Measurements from ENCODE around the gene CHURC1. TPM values are rescaled to one million over a fixed set of nuclear protein-coding genes. Genes with fewer than 3 reads are reported as not detected.

CHURC1 gene
- total RNA-seq, 2 experiments from 2014 or later: 50.1 to 54.0 TPM

DNA sequence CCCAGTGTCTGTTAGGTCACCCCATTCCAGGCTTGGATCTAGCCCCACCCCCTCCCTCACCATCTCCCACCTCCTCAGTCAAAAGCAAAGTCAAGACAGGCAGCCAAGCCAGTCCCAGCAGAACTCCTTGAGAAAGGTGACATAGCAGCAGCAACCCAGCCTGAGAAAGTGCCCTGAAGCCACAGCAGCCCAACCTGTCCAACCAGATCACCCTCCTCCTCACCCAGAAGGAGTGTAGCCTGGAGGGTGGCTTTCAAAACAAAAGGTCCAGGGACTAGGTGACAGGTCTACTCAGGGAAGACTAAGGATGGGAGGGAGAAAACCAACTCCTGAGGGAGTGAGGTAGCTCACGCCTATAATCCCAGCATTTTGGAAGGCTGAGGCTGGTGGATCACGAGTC, 52.7 kb downstream of the CHURC1 start:
- Histone ChIP-seq H3K27ac (ENCODE audit: low read depth in 1 of 2, low read length in 2 of 2) (no peak overlapping the region), H3K36me3 (ENCODE audit: insufficient read depth, low read length) (no peaks in the 10 kb centered on the region), H3K9me3 (ENCODE audit: control insufficient read depth in 1 of 2, insufficient read depth in 1 of 2, low read length in 2 of 2) (no peaks in the 10 kb centered on the region), H3K27me3 (ENCODE audit: control insufficient read depth in 1 of 2, insufficient read depth in 2 of 2, low read length in 2 of 2) (no peaks in the 10 kb centered on the region), H3K4me1 (ENCODE audit: insufficient read depth, low read length) (peaks cover 12% of the 10 kb centered on the region), H3K4me3 (ENCODE audit: low read length) (no peak overlapping the region)
- H3K27me3 Mint-ChIP-seq: no peaks in the 10 kb centered on the region
- DNase-seq (no peak), ATAC-seq (ENCODE audit: poor library complexity) (no peak)
- ChIA-PET CTCF (no interaction called here), POLR2A (no interaction called here)
- intact Hi-C loops (cut with DNase I, micrococcal nuclease): no loop called here
- H3K9me3 Mint-ChIP-seq: no peaks in the 10 kb centered on the region
- no peak overlapping the region for H3K4me3 Mint-ChIP-seq
- H3K36me3 Mint-ChIP-seq (ENCODE audit: low read depth): no peaks in the 10 kb centered on the region
- peaks cover 23% of the 10 kb centered on the region for H3K4me1 Mint-ChIP-seq (ENCODE audit: low read depth)
- H3K27ac Mint-ChIP-seq: no peak overlapping the region
- TF ChIP-seq, protein P1, sequence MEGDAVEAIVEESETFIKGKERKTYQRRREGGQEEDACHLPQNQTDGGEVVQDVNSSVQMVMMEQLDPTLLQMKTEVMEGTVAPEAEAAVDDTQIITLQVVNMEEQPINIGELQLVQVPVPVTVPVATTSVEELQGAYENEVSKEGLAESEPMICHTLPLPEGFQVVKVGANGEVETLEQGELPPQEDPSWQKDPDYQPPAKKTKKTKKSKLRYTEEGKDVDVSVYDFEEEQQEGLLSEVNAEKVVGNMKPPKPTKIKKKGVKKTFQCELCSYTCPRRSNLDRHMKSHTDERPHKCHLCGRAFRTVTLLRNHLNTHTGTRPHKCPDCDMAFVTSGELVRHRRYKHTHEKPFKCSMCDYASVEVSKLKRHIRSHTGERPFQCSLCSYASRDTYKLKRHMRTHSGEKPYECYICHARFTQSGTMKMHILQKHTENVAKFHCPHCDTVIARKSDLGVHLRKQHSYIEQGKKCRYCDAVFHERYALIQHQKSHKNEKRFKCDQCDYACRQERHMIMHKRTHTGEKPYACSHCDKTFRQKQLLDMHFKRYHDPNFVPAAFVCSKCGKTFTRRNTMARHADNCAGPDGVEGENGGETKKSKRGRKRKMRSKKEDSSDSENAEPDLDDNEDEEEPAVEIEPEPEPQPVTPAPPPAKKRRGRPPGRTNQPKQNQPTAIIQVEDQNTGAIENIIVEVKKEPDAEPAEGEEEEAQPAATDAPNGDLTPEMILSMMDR (IDR thresholded peaks at IDR 0.05): no peak

DNA sequence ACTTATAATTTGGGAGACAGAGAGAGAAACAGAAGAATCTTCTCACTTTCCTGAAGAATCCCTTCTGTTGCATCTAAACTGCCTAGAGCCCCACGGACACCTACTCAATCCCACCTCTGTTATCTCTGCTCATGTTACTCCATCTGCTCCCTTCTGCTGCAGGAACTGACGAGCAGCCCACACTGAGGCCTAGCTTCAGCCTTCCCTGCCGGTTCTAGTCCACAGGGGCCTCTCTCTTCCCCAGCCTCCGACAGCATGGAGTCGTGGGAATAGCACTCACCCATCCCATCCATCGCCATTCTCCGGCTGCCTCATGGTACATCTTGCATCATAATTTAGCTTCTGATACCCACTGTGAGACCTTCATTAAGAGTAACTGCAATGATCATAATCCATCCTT, 53.9 kb downstream of the CHURC1 start:
- DNase-seq (no peak), ATAC-seq (ENCODE audit: poor library complexity) (no peak)
- CTCF ChIA-PET: no interaction called here
- Mint-ChIP-seq H3K27me3 (no peaks in the 10 kb centered on the region), H3K4me1 (ENCODE audit: low read depth) (peaks cover 28% of the 10 kb centered on the region), H3K9me3 (no peaks in the 10 kb centered on the region), H3K36me3 (ENCODE audit: low read depth) (no peaks in the 10 kb centered on the region), H3K27ac (no peak overlapping the region), H3K4me3 (no peak overlapping the region)
- peaks cover 19% of the 10 kb centered on the region for H3K4me1 ChIP-seq (ENCODE audit: insufficient read depth, low read length)
- TF ChIP-seq, protein P1 (IDR thresholded peaks at IDR 0.05): no peak
- no peaks in the 10 kb centered on the region for H3K9me3 ChIP-seq (ENCODE audit: control insufficient read depth in 1 of 2, insufficient read depth in 1 of 2, low read length in 2 of 2)
- H3K27ac ChIP-seq (ENCODE audit: low read depth in 1 of 2, low read length in 2 of 2): no peak overlapping the region
- no peaks in the 10 kb centered on the region for H3K36me3 ChIP-seq (ENCODE audit: insufficient read depth, low read length)
- H3K4me3 ChIP-seq (ENCODE audit: low read length): no peak overlapping the region
- POLR2A ChIA-PET: interaction anchor here (1.3 kb wide), 1 partner anchor 18 kb away, joined by 3 read pairs; the partner anchor contains the start of gene FNTB
- intact Hi-C loops (cut with DNase I, micrococcal nuclease): no loop called here
- no peaks in the 10 kb centered on the region for H3K27me3 ChIP-seq (ENCODE audit: control insufficient read depth in 1 of 2, insufficient read depth in 2 of 2, low read length in 2 of 2)

DNA sequence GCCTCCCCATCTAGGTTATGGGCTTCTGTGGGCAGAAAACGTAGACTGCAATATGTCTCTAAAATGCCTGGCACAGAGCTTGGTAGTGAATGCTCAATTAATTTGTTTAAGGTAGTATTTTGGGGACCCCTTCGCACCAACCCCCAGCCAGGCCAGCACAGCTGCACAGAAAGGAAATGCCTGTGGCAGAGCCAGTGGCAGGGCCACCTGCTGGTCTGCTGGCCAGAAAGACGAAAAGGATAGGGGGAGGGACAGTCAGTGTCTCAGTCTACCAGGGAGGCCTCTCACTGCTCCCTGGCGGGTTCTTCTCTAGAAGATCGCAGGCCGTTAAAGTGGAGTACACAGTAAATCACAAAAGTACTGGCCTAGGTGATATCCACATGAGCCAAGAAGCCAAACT, 54.4 kb downstream of the CHURC1 start:
- CTCF ChIA-PET: no interaction called here
- peaks cover 19% of the 10 kb centered on the region for H3K4me1 ChIP-seq (ENCODE audit: insufficient read depth, low read length)
- no peaks in the 10 kb centered on the region for H3K27me3 ChIP-seq (ENCODE audit: control insufficient read depth in 1 of 2, insufficient read depth in 2 of 2, low read length in 2 of 2)
- no peaks in the 10 kb centered on the region for H3K9me3 Mint-ChIP-seq
- H3K36me3 Mint-ChIP-seq (ENCODE audit: low read depth): no peaks in the 10 kb centered on the region
- H3K36me3 ChIP-seq (ENCODE audit: insufficient read depth, low read length): no peaks in the 10 kb centered on the region
- H3K4me3 Mint-ChIP-seq: no peak overlapping the region
- POLR2A ChIA-PET: interaction anchor here (1.3 kb wide), 1 partner anchor 18 kb away, joined by 3 read pairs; the partner anchor contains the start of gene FNTB
- no peak overlapping the region for H3K27ac ChIP-seq (ENCODE audit: low read depth in 1 of 2, low read length in 2 of 2)
- intact Hi-C loops (cut with DNase I, micrococcal nuclease): no loop called here
- no peaks in the 10 kb centered on the region for H3K27me3 Mint-ChIP-seq
- H3K4me1 Mint-ChIP-seq (ENCODE audit: low read depth): peaks cover 28% of the 10 kb centered on the region
- no peak for ATAC-seq (ENCODE audit: poor library complexity)
- H3K9me3 ChIP-seq (ENCODE audit: control insufficient read depth in 1 of 2, insufficient read depth in 1 of 2, low read length in 2 of 2): no peaks in the 10 kb centered on the region
- no peak overlapping the region for H3K4me3 ChIP-seq (ENCODE audit: low read length)
- no peak overlapping the region for H3K27ac Mint-ChIP-seq
- no peak for DNase-seq
- TF ChIP-seq, protein P1 (IDR thresholded peaks at IDR 0.05): no peak

Measured in CD4-positive, alpha-beta T cell (primary cell).